ENCODE data around the gene CZIB.
A peak's percentile ranks its signal among the peaks of the same experiment; 100 is the strongest.

The CZIB gene

GRCh38 chr1:53180226-53180625 lies 40.2 kb downstream of the CZIB start:
- TF ChIP-seq CTCF (IDR thresholded peaks at IDR 0.05) (no peak), ZFX (IDR thresholded peaks at IDR 0.05; ENCODE audit: borderline replicate concordance) (no peak)
- no peak overlapping the region for H3K27ac ChIP-seq

GRCh38 chr1:53176452-53177208 lies 43.8 kb downstream of the CZIB start:
- peak overlapping the region; percentile 73 for H3K27ac ChIP-seq
- TF ChIP-seq ZFX (IDR thresholded peaks at IDR 0.05; ENCODE audit: borderline replicate concordance), result no peak
- peak; percentile 69 for TF ChIP-seq CTCF (IDR thresholded peaks at IDR 0.05)

DNA sequence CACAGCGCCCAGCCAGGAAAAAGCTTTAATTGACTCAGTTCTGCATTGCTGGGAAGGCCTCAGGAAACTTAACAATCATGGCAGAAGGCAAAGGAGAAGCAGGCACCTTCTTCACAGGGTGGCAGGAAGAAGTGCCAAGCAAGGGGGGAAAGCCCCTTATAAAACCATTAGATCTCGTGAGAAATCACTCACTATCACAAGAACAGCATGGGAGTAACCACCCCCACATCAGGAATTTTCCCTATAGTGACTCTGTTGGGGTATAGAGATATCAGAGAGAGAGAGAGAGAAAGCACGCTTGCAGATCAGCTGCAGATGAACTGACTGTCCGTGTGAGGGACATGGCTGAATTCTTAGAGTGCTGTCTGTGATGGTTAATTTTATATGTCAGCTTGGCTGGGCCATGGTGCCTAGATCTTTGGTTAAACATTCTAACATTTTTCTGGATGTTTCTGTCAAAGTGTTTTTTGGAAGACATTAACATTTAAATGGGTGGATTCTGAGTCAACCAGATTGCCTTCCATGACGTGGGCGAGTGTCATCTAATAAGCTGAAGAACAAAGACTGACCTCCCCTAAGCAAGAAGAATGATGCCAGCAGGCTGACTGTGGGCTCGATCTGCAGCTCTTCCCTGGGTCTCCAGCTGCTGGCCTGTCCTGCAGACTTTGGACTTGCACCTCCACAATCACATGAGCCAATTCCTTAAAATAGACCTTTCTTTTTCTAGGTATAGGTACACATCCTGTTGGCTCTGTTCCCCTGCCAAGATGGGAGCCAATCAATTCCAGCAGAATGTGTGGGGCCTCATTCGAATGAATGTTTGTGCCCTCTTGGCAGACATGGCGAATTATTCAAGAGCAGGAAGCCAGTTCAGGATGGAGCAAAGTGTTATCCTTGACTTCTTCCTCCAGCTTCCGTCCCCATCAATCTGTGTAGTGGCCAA lies 45.2 kb downstream of the CZIB start:
- peak overlapping the region; percentile 73 for H3K27ac ChIP-seq
- TF ChIP-seq CTCF (IDR thresholded peaks at IDR 0.05), result no peak

DNA sequence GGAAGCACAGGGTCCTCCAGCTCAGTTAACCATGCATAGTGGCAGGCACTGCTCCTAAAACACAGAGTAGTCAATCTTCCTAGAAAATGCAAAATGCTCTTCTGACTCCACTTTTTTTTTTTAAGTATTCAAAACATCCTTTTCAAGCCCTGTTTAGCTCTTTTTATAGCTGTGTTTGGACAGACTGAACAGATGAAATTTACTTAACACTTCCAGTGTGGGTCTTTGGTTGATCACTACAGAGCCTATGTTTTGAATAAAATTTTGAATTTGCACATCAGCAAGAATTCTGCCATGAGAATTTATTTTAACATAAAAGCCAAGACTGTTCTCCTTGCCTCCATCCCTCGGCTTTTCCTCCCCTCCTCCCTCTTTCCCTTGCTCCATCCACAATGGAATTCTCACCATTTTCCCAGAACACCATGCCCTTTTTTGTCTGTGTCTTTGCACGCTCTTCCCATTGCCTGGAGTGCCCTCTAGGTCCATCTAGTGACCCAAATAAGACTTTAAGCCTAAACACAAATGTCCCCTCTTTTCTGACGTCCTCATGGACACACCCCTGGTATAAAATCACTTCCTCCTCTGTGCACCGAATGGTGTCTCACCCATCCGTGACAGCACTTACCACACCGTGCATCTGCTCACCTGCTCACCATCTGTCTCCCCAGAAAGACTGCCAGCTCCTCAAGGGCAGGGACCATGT lies 47.9 kb downstream of the CZIB start:
- H3K27ac ChIP-seq, result no peak overlapping the region
- TF ChIP-seq CTCF (IDR thresholded peaks at IDR 0.05) (no peak), ZFX (IDR thresholded peaks at IDR 0.05; ENCODE audit: borderline replicate concordance) (no peak)

- no peak overlapping the region for H3K27ac ChIP-seq
- TF ChIP-seq CTCF (IDR thresholded peaks at IDR 0.05) (no peak), ZFX (IDR thresholded peaks at IDR 0.05; ENCODE audit: borderline replicate concordance) (no peak)
Measured at GRCh38 chr1:53166912-53167311, 53.5 kb downstream of the CZIB start.

- TF ChIP-seq ZFX (IDR thresholded peaks at IDR 0.05; ENCODE audit: borderline replicate concordance), result no peak
- no peak for TF ChIP-seq CTCF (IDR thresholded peaks at IDR 0.05)
- no peak overlapping the region for H3K27ac ChIP-seq
Measured at GRCh38 chr1:53166366-53166765, 54.1 kb downstream of the CZIB start.

Measured in 22Rv1 (cell line).